ENCODE measurements around the gene PAQR3.

The PAQR3 gene

DNA sequence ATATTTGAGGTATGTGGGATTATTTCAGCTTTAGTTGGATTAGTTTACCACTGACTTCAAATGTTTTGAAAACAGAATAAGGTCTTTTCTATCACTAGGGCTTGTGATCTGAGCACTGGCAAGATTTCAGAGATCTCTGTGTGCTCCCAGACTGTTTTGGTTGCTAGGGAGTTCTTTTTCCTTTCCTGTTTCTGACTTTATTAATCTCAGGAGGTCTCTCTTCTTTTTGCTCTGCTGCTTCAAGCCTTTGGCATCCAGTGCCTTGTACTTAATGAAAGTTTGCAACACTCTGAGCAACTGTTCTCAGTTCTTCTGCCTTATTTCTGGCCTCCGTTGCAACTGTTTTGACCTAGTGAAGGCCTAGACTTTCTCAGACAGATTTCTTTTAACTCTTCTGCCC, 32.1 kb upstream of the PAQR3 start:
- no peak for DNase-seq (ENCODE audit: extremely low read depth, insufficient read length)
- Histone ChIP-seq H3K4me3 (replicated peaks; ENCODE audit: low read depth, low read length) (no peak overlapping the region), H3K27me3 (replicated peaks; ENCODE audit: control insufficient read depth, insufficient read depth, low read length) (no peaks in the 10 kb centered on the region), H3K36me3 (ENCODE audit: control insufficient read depth, insufficient read depth, low read length) (no peaks in the 10 kb centered on the region)
- no peak for TF ChIP-seq CTCF (IDR thresholded peaks at IDR 0.05; ENCODE audit: insufficient read depth, low read length, poor library complexity, severe bottlenecking)

GRCh38 chr4:78962597-78963115, 23.4 kb upstream of the PAQR3 start:
- Histone ChIP-seq H3K4me3 (replicated peaks; ENCODE audit: low read depth, low read length) (no peak overlapping the region), H3K36me3 (ENCODE audit: control insufficient read depth, insufficient read depth, low read length) (no peaks in the 10 kb centered on the region), H3K27me3 (replicated peaks; ENCODE audit: control insufficient read depth, insufficient read depth, low read length) (no peaks in the 10 kb centered on the region; the same call in 1 of the 2 replicates)
- no peak for DNase-seq (ENCODE audit: extremely low read depth, insufficient read length)
- TF ChIP-seq CTCF (IDR thresholded peaks at IDR 0.05; ENCODE audit: insufficient read depth, low read length, poor library complexity, severe bottlenecking) = no peak

DNA sequence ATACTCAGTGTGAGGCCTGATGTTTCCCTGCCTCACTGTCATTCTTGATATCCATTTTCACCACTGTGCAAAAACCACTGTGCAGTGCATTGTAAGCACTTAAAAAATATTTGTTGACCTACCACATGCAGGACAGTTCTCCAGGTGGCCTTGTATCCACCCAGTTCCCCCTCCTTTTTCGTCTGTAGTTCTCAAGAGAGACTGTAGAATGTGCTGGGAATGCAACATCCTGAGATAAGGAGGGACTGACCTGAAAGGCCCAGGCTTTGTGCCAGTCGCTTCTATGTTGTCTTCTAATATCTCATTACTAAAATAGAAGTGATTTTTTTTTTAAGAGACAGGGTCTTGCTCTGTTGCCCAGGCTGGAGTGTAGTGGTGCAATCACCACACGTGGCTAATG, 21.7 kb upstream of the PAQR3 start:
- Histone ChIP-seq H3K27me3 (replicated peaks; ENCODE audit: control insufficient read depth, insufficient read depth, low read length) (no peaks in the 10 kb centered on the region; the same call in 1 of the 2 replicates), H3K4me3 (replicated peaks; ENCODE audit: low read depth, low read length) (no peak overlapping the region), H3K36me3 (ENCODE audit: control insufficient read depth, insufficient read depth, low read length) (no peaks in the 10 kb centered on the region)
- DNase-seq (ENCODE audit: extremely low read depth, insufficient read length) = no peak
- no peak for TF ChIP-seq CTCF (IDR thresholded peaks at IDR 0.05; ENCODE audit: insufficient read depth, low read length, poor library complexity, severe bottlenecking)

- no peak for TF ChIP-seq CTCF (IDR thresholded peaks at IDR 0.05; ENCODE audit: insufficient read depth, low read length, poor library complexity, severe bottlenecking)
- Histone ChIP-seq H3K4me3 (replicated peaks; ENCODE audit: low read depth, low read length) (no peak overlapping the region), H3K27me3 (replicated peaks; ENCODE audit: control insufficient read depth, insufficient read depth, low read length) (no peaks in the 10 kb centered on the region; the same call in 1 of the 2 replicates), H3K36me3 (ENCODE audit: control insufficient read depth, insufficient read depth, low read length) (no peaks in the 10 kb centered on the region)
- no peak for DNase-seq (ENCODE audit: extremely low read depth, insufficient read length)
Observed at GRCh38 chr4:78956975-78957374, 17.7 kb upstream of the PAQR3 start.

DNA sequence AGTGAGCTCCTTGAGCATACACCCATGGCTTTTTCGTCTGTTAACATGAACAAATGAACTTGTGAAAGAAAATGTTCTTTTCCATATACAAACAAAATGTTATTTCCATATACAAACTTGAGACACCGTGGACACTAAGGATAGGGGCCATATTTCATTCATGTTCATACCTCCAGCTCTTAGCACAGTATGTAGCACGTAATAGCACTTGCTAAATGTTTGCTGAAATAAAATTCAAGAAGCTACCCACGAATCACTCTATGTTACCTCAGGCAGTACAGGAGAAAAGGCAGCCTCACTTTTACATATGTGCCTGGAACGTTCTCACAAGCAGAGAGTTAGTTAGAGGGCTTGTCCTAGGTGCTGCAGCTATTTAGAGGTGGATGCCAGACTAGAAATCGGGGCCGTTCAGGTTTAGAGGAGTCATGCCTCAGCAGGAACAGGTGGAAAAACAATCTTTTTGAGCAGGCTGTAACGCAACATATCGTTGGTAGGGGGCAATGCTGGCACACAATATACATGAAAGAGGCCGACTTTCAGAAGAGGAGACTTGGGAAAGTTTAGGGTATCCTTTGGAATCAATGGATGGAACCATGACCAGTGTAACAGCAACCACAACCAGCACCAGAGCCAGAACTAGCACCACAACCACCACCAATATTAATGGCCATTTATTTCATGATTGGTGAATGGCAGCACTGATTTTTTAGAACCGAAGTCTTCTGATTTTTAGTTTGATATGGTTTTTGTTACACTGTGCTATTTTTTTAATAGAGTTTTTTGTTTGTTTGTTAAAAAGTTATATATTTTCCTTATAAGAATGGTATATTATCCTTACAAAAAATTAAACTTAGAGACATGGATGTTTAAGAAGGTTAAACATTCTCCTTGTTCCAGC, 14.8 kb upstream of the PAQR3 start:
- DNase-seq (ENCODE audit: extremely low read depth, insufficient read length) = no peak
- TF ChIP-seq CTCF (IDR thresholded peaks at IDR 0.05; ENCODE audit: insufficient read depth, low read length, poor library complexity, severe bottlenecking) = peak; percentile 38

More for the DNA sequence above, 14.8 kb upstream of the PAQR3 start:
- Histone ChIP-seq H3K27me3 (replicated peaks; ENCODE audit: control insufficient read depth, insufficient read depth, low read length) (no peaks in the 10 kb centered on the region), H3K4me3 (replicated peaks; ENCODE audit: low read depth, low read length) (no peak overlapping the region), H3K36me3 (ENCODE audit: control insufficient read depth, insufficient read depth, low read length) (no peaks in the 10 kb centered on the region)
